Osteoblast (primary cell): ENCODE results near the gene HHAT. TPM values are rescaled to one million over a fixed set of nuclear protein-coding genes. Genes with fewer than 3 reads are reported as not detected.

Source experiments
- DNase-seq: peaks from one replicate; pipeline ENCODE4 v3.0.0; 2011; ENCODE audit warnings: low spot score, mixed read lengths; ENCODE audit not compliant: insufficient read length; ENCODE audit errors: missing footprints
- H2AFZ ChIP-seq: 2 replicates; pipeline ENCODE4 v1.6.0; 2011; ENCODE audit warnings: mild to moderate bottlenecking, low read length
- H3K27ac ChIP-seq: 2 replicates; pipeline ENCODE4 v1.5.1; 2011; ENCODE audit warnings: mild to moderate bottlenecking, low read depth, low read length, moderate library complexity
- H3K27me3 ChIP-seq: 2 replicates; pipeline ENCODE4 v1.6.0; 2012; ENCODE audit warnings: mild to moderate bottlenecking, control low read depth, inconsistent platforms, low read length, moderate library complexity; ENCODE audit not compliant: insufficient read depth
- H3K36me3 ChIP-seq: 2 replicates; pipeline ENCODE4 v1.5.1; 2011; ENCODE audit warnings: mild to moderate bottlenecking, low read length, control low read depth, moderate library complexity; ENCODE audit not compliant: insufficient read depth
- H3K4me1 ChIP-seq: 2 replicates; pipeline ENCODE4 v1.5.1; 2011; ENCODE audit warnings: mild to moderate bottlenecking, low read length, control low read depth, moderate library complexity; ENCODE audit not compliant: insufficient read depth
- H3K4me2 ChIP-seq: 2 replicates; pipeline ENCODE4 v1.6.0; 2011; ENCODE audit warnings: mild to moderate bottlenecking, low read length; ENCODE audit not compliant: insufficient read depth
- H3K4me3 ChIP-seq: fragments of 200-600 bp; sonication (generic); 3 replicates; pipeline ENCODE4 v1.5.1; 2012; ENCODE audit warnings: mild to moderate bottlenecking, low read length, inconsistent platforms; ENCODE audit not compliant: insufficient read depth
- H3K79me2 ChIP-seq: 2 replicates; pipeline ENCODE4 v1.6.0; 2012; ENCODE audit warnings: mild to moderate bottlenecking, low read length, control low read depth, inconsistent platforms; ENCODE audit not compliant: insufficient read depth
- H3K9me3 ChIP-seq: 2 replicates; pipeline ENCODE4 v1.5.1; 2011; ENCODE audit warnings: low read depth, low read length, control low read depth
- H4K20me1 ChIP-seq: 2 replicates; pipeline ENCODE4 v1.6.0; 2012; ENCODE audit warnings: mild to moderate bottlenecking, low read length, control low read depth; ENCODE audit not compliant: insufficient read depth
- total RNA-seq: library from RNA; depleted of rRNA; stranded (reverse); fragments of >200 nt; gene quantifications from 2 replicates; pipeline ENCODE4 v1.2.3, GENCODE V29; 2012
- TF ChIP-seq, protein P1 (sequence below): IDR thresholded peaks from 2 replicates; pipeline ENCODE4 v1.5.1; 2011; ENCODE audit warnings: mild to moderate bottlenecking, low read depth, low read length, moderate library complexity; ENCODE audit errors: extremely low read depth

The HHAT gene
- total RNA-seq, 1 donor = 5.1 TPM

DNA sequence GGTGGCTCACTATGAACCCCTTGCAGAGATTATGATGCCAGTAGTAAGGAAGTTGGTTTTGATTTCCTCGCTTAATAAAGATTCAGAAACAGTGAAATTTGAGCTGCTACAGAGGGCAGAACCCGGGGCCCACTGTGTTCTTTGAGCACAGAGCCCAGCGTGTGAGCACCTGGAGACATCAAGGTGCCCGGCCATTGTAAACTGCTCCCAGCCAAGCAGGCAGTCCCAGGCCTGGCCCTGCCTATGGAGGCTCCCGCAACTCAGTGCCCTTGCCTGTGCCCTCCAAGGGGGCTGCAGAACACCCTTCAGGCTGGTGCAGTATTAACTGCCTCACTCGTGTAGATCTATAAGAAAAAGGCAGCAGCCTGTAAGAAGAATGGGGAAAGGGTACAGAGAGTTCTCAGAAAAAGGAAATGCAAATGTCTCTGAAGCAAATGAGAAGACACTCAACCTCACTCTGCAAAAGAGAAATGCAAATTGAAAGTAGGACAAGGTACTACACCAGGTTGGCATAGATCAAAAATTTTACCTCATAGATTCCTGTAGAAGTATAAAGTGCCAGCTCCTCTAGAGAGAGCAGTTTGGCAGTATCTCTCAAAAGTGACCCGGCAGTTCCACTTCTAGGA lies 323.7 kb downstream of the HHAT start:
- H3K27ac ChIP-seq = no peak overlapping the region
- H2AFZ ChIP-seq = no peak overlapping the region
- no peaks in the 10 kb centered on the region for H4K20me1 ChIP-seq
- H3K4me3 ChIP-seq = no peak overlapping the region
- no peaks in the 10 kb centered on the region for H3K9me3 ChIP-seq
- H3K79me2 ChIP-seq = no peaks in the 10 kb centered on the region
- TF ChIP-seq, protein P1, sequence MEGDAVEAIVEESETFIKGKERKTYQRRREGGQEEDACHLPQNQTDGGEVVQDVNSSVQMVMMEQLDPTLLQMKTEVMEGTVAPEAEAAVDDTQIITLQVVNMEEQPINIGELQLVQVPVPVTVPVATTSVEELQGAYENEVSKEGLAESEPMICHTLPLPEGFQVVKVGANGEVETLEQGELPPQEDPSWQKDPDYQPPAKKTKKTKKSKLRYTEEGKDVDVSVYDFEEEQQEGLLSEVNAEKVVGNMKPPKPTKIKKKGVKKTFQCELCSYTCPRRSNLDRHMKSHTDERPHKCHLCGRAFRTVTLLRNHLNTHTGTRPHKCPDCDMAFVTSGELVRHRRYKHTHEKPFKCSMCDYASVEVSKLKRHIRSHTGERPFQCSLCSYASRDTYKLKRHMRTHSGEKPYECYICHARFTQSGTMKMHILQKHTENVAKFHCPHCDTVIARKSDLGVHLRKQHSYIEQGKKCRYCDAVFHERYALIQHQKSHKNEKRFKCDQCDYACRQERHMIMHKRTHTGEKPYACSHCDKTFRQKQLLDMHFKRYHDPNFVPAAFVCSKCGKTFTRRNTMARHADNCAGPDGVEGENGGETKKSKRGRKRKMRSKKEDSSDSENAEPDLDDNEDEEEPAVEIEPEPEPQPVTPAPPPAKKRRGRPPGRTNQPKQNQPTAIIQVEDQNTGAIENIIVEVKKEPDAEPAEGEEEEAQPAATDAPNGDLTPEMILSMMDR = no peak
- H3K36me3 ChIP-seq = no peaks in the 10 kb centered on the region
- no peaks in the 10 kb centered on the region for H3K27me3 ChIP-seq
- no peak for DNase-seq
- H3K4me2 ChIP-seq = no peak overlapping the region
- peaks cover 5% of the 10 kb centered on the region for H3K4me1 ChIP-seq

GRCh38 chr1:210653771-210654170 lies 325.1 kb downstream of the HHAT start:
- Histone ChIP-seq H3K9me3 (no peaks in the 10 kb centered on the region), H3K27me3 (no peaks in the 10 kb centered on the region), H3K36me3 (no peaks in the 10 kb centered on the region), H4K20me1 (no peaks in the 10 kb centered on the region), H3K4me2 (no peak overlapping the region), H3K4me1 (no peaks in the 10 kb centered on the region), H3K27ac (no peak overlapping the region), H2AFZ (no peak overlapping the region), H3K79me2 (no peaks in the 10 kb centered on the region), H3K4me3 (no peak overlapping the region)
- TF ChIP-seq, protein P1 = no peak
- DNase-seq = no peak

DNA sequence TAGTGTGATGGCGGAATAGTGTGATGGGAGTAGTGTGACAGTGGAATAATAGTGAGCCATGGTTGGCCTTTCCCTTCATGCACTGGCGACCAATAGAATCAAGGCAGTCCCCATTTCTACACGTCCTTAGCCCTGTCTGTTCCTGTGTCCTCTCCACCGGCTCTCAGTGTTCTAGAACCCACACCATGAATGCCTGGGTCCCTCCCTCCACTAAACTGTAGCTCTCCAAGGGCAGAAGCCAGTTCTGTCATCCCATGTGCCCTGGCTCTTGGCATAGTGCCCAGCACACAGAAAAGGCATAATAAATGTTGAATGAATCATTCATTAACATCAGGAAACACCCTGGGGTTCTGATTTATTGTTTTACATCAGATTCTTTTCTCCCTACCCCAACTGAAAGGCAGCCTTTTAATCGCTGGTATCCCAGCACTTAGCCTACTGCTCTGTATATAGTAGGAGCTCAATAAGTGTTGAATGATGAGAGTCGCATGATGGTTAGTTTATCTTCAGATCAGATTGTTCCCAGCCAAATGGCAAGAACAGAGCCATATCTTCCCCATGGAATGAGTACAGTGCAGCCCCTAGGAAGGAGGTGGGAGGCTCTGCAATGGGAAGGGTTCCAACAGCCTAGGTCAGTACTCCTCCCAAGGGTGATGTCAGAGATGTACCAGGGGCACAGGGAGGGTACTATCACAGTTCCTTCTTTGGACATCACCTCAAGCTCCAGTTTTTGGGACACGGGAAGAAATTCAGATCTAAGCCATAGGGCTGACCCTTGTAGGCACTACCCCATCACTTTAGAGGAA lies 325.7 kb downstream of the HHAT start:
- Histone ChIP-seq H3K4me1 (no peaks in the 10 kb centered on the region), H3K27me3 (no peaks in the 10 kb centered on the region), H3K9me3 (no peaks in the 10 kb centered on the region), H3K4me3 (no peak overlapping the region), H3K4me2 (no peak overlapping the region), H4K20me1 (no peaks in the 10 kb centered on the region), H2AFZ (no peak overlapping the region), H3K79me2 (no peaks in the 10 kb centered on the region), H3K27ac (no peak overlapping the region), H3K36me3 (no peaks in the 10 kb centered on the region)
- TF ChIP-seq, protein P1 = no peak
- no peak for DNase-seq

- DNase-seq = no peak
- H3K4me2 ChIP-seq = no peak overlapping the region
- TF ChIP-seq, protein P1 = no peak
- H3K4me1 ChIP-seq = no peaks in the 10 kb centered on the region
- H3K4me3 ChIP-seq = no peak overlapping the region
- H4K20me1 ChIP-seq = no peaks in the 10 kb centered on the region
- no peak overlapping the region for H3K27ac ChIP-seq
- H2AFZ ChIP-seq = no peak overlapping the region
- no peaks in the 10 kb centered on the region for H3K36me3 ChIP-seq
- H3K27me3 ChIP-seq = no peaks in the 10 kb centered on the region
- H3K9me3 ChIP-seq = no peaks in the 10 kb centered on the region
- H3K79me2 ChIP-seq = no peaks in the 10 kb centered on the region
Measured at GRCh38 chr1:210655511-210655910, 326.8 kb downstream of the HHAT start.
